GM19397 (cell line): Measurements from ENCODE around the gene CNPY1.

Source experiments
- ATAC-seq: cut with Tn5 transposase; IDR thresholded peaks from one replicate; pipeline ENCODE4 v1.9.1; 2021; ENCODE audit warnings: mild to moderate bottlenecking, moderate library complexity; ENCODE audit not compliant: unreplicated experiment

The CNPY1 gene

DNA sequence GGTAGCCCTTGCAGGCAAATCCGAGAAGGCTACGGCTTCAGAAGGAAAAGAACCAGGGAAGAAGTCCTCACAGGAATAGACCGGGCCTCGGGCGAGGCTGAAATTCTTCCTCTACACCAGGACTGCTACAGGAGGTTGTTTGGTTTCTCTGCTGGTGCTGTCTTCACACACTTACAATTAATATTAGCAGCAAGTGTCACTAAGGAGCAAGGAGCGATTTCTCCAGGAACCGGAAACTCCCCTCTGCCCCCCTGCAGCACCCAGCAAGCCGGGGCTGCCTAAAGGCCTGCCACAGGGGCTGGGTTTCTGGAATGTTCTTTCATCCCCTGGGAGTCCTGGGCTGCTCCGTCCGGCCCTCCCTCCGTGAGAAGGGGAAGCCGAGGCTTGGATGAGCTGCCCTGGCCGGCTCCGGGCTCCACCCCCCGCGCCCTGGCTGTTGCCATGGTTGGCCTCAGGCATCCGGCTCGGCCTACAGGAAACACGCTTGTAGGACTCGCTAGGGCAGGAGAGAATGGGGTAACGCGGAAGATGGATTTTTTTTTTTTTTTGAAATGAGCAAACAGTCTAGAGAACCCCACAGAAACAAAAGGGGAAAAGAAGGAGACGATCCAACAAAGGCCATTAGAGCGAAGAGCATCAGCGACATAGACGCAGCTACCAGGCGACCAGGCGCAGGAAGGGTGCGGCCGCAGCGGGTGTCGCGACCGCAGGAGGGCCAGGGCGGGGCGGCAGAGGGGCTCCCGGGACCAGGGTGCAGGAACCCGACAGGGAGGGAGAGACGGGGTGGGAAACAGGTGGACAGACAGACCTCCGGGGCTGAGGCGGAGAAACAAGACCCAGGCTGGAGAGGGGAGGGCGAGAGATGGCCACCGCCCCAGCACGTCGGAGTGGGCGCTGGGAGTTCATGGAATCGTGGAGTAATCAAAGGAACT, 55.4 kb downstream of the CNPY1 start:
- peak; percentile 93 for ATAC-seq

GRCh38 chr7:155489862-155490696, 56.3 kb downstream of the CNPY1 start:
- ATAC-seq, result peak; percentile 18

DNA sequence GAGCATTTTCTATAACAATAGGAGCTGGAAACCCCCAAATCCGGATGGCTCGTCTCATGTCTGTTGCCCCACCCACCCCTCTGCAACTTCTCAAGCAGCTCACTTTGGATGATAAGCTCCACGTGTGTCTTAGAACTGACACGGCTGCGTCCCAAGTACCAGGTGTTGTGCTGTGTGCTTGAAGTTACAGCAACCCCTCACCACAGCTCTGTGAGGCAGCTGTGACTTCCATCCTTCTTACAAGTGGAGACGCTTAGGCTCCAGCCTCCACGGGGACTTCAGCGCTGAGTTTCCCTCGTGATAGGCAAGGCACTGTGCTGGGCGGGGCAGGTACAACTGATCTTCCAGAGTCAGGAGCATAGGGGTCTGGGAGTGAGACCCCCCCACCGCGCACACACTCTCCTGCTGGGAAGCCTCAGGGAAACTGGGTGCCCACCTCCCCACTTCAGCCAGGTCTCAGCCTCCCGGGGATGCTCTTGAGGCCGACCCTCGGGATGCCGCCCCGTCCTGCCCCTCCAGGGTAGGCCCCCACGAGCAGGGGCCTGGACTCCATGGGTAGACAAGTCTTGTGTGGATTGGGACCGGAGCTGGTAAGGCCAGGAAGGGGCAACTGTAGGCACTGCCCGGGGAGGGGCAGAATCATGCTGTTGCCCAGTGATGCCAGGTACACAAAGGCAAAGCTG, 57.1 kb downstream of the CNPY1 start:
- ATAC-seq, result no peak

- ATAC-seq, result no peak
Measured at GRCh38 chr7:155488483-155489127, 57.8 kb downstream of the CNPY1 start.

DNA sequence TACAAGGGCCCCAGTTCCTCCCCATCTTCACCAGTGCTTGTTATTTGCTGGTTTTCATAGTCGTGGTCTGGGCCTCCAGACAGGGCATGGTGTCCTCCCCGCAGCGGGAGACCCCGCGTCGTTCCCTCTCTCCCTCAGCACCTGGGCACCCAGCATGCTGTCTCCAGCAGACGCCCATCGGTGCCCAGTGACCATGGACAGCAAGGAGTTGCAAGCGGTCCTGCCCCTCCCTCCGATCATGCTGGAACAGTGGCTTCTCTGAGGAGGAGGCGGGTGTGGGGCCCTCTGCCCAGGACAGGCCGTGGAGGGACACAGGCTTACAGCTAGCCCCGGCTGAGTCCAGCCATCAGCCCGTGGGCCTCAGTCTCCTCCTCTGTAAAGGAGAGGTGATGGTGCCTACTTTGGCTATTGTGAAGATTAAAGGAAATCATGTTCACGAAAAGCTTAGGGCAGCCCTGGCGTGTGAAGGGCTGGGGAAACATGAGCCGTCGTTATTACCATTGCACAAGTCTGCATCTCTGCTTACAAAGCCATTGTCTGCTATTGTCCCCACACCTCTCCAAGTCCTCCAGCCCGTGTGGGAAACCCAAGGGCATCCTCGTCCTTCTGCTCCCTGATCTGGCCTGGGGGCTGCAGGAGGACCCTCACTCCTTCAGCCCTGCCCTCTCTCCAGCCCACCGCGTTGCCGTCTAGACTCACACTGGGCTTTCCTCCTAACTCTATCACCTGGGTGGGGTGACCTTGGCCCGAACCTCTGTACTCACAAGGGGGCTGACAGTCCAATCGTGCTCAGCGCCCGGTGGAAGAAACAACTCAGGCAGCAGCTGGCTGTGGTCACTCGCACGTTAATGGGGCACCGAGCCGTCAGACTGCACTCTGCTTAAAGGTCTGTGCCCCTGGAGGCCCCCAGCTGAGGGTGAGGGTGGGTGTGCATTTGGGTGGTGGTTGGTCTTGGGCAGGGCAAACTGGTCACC, 58.6 kb downstream of the CNPY1 start:
- ATAC-seq, result no peak

GRCh38 chr7:155486783-155487508, 59.4 kb downstream of the CNPY1 start:
- ATAC-seq, result no peak

DNA sequence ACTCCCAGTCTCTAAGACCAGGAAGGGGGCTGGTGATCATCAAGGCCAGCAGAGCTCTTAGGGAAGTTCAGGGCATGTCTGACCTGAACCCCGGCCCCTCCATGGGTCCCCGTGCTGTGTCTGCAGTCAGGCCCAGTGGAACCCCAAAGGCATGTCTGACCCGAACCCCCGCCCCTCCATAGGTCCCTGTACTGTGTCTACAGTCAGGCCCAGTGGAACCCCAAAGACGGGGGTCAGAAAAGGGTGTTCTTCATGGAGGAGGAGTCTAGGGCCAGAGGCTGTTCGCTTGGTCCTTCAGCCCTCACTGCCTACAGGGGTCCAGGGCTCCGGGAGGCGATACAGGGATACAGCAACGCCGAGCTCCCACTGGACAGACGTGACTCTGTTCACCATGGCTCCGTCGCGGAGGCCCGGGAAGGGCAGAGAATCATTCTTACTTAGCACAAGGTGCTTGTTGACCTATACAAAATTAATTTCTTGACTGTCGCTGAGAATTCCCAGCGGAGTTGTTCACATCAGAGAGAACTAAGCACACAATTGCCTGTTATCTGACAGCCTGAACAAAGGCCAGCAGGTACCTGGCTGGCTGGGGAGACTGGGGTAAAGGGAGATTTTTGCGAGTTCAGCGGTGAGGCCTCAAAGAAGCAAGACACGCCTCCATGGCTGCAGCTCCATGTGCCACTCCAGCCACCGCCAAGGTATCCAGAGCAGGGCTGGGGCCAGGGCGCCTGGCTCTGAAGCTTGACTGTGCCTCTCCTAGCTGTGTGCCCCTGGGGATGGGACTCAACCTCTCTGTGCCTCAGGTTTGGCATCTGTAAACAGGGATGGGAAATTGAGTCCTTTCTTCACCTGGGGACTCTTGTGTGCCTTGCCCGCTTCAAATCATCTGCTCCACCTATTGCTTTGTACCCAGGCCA, 61.6 kb downstream of the CNPY1 start:
- no peak for ATAC-seq

GRCh38 chr7:155483868-155484325, 62.5 kb downstream of the CNPY1 start:
- ATAC-seq, result no peak

GRCh38 chr7:155483245-155483644, 63.1 kb downstream of the CNPY1 start:
- no peak for ATAC-seq

DNA sequence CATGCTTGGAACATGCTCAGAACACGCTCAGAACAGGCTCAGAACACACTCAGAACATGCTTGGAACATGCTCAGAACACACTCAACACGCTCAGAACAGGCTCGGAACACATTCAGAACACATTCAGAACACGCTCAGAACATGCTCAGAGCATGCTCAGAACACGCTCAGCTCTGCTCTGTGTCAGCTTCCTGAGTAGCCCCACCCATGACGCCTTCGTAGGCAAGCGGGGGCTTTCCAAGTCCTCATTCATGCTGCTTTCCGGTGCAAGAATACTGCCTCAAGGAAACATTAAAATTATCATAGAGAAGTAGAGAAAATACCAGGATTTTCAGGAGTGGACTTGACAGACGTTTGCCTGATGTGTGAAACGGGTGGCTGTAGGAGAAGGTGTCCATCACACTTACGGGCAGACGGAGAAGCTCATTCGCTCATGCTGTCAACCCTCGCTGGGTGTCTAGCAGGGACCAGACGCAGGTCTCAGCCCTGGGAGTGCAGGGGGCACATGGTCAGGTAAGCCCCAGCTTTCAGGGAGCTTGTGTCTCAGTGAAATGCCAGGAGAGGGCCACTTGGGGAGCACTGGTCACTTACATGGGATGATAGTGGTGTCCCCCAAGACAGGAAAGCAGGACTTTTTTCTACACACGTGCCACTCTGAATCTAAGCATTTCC, 63.7 kb downstream of the CNPY1 start:
- ATAC-seq, result no peak

DNA sequence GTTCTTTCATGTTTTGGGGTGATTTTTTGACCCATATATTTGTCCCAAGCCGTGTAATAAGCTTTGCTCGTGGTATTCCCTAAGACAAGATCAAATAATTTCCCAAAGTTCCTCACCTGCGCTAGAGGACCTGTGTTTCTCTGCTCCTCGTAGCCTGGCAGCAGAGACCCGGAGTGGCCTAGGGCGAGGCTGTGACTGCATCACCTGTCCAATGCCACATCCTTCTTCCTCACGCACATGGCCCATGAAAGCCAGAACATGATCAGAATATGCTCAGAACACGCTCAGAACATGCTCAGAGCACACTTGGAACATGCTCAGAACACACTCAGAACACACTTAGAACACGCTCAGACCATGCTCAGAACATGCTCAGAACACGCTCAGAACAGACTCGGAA, 64.6 kb downstream of the CNPY1 start:
- ATAC-seq, result no peak

GRCh38 chr7:155477476-155477875, 68.9 kb downstream of the CNPY1 start:
- ATAC-seq, result peak; percentile 75

DNA sequence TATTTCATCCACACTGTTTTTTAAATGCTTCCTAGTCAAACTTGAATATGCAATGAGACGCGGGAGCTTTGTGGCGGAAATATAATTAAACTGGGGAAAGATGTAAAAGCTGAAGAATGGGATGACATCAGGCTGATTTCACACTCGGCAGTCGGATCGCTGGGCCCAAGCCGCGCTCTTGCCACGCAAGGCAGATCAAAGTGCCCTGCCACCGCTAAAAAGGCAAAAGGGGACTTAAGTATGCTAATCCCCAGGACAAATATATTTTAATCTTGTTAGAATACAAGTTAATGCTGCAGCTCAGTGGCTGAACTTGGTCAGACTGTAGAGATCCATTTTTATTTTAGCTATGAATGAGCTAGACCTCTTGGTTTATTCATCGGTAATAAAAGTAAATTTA, 74.6 kb downstream of the CNPY1 start:
- no peak for ATAC-seq

DNA sequence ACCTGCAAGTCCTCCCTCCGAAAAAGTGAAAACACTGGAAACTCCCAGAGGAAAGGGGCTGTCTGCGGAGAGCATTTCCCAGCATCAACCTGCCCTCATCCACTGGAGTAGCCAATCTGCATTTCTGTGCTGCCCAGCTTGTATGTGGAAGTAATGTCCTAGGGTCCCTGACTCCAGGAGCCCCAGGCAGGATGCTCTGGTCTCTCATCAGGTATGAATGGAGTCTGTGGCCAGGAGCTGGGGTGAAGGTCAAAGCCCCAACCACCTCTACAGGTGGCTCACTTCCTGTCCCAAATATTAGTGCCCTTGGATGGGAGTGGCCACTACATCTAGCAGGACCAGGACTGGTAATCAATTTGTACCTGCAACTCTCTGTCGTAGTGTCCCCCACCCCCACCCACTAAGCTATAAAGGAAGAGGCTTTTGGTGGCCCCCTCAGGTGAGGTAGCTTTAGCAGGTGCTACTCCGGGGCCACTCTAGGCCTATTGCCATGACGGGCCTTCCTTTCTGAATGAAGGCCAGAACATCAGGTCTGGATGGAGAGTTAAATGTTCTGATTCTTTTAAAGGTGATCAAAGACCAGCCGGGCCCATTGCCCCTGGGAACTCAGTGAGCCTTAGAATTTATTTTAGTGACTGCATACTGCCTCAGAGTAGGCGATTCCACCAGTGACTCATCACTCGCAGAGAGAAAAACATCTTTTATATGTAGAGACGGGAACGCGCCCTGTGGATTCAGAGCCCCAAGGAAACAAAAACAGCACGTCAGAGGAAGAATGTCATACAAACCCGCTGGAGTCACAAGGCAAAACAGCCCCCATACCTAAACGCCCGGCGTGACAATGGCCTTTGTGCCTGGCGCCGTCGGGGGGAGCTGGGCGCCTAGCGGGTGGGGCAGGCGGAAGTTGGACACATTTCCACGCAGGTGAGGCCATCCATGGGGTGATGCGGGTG, 75.4 kb downstream of the CNPY1 start:
- no peak for ATAC-seq

DNA sequence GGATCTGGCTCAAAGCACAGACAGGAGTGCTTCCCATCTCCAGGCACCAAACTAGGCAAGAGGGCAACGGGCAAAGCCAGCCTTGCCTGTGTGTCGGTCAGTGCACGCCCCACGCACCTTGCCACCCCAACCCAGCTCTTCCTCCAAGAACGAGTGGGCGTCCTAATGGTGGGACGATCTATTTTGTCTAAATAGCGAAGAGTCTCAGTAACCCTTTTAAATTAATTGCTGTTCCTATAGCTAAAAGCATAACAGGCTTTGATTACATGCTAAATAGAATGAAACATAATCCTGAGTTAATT, 76.2 kb downstream of the CNPY1 start:
- ATAC-seq, result no peak
